SK-N-SH treated with all-trans-retinoic acid at 6 μM for 48 hours (cell line): ENCODE measurements around the gene MALSU1.

ENCODE experiments used
- ATAC-seq: fragments of 200-7000 bp; cut with Tn5 transposase; 3 replicates; pipeline ENCODE4 v1.9.1; 2020; ENCODE audit warnings: mild to moderate bottlenecking, moderate library complexity
- ARNTL ChIP-seq: fragments of 450-650 bp; formaldehyde crosslinking; IDR thresholded peaks from 2 replicates; pipeline ENCODE4 v1.5.0; 2020; ENCODE audit warnings: low read depth, mild to moderate bottlenecking, moderate library complexity, borderline replicate concordance
- BACH2 ChIP-seq: fragments of 250-450 bp; sonication (Bioruptor Pico); IDR thresholded peaks from 2 replicates; pipeline ENCODE4 v1.9.0; 2021; ENCODE audit warnings: mild to moderate bottlenecking, borderline replicate concordance
- CSDC2 ChIP-seq: fragments of 250-450 bp; sonication (Bioruptor Pico); IDR thresholded peaks from 2 replicates; pipeline ENCODE4 v1.5.0; 2020; ENCODE audit warnings: mild to moderate bottlenecking, moderate library complexity
- ESRRG ChIP-seq: fragments of 250-450 bp; sonication (Bioruptor Pico); IDR thresholded peaks from 2 replicates; pipeline ENCODE4 v1.6.1; 2021; ENCODE audit warnings: mild to moderate bottlenecking
- GLIS3 ChIP-seq: fragments of 250-450 bp; sonication (Bioruptor Pico); IDR thresholded peaks from 2 replicates; pipeline ENCODE4 v1.5.0; 2020; ENCODE audit warnings: mild to moderate bottlenecking, moderate library complexity
- ISL1 ChIP-seq: fragments of 250-450 bp; sonication (Bioruptor Pico); IDR thresholded peaks from 2 replicates; pipeline ENCODE4 v2.1.2; 2022; ENCODE audit warnings: mild to moderate bottlenecking, moderate library complexity
- RARB ChIP-seq: fragments of 250-450 bp; sonication (Bioruptor Pico); IDR thresholded peaks from 2 replicates; pipeline ENCODE4 v1.8.0; 2021; ENCODE audit warnings: mild to moderate bottlenecking, moderate library complexity
- SNAI2 ChIP-seq: fragments of 250-450 bp; sonication (Bioruptor Pico); IDR thresholded peaks from 2 replicates; pipeline ENCODE4 v1.5.0; 2020; ENCODE audit warnings: mild to moderate bottlenecking, moderate library complexity
- TOX ChIP-seq: fragments of 250-450 bp; sonication (Bioruptor Pico); IDR thresholded peaks from 2 replicates; pipeline ENCODE4 v1.8.0; 2021; ENCODE audit warnings: mild to moderate bottlenecking, moderate library complexity, borderline replicate concordance
- ZFP3 ChIP-seq: fragments of 250-450 bp; sonication (Bioruptor Pico); IDR thresholded peaks from 2 replicates; pipeline ENCODE4 v1.5.0; 2020; ENCODE audit warnings: mild to moderate bottlenecking, moderate library complexity
- ZFP30 ChIP-seq: fragments of 450-650 bp; formaldehyde crosslinking; IDR thresholded peaks from 2 replicates; pipeline ENCODE4 v1.5.0; 2022; ENCODE audit warnings: mild to moderate bottlenecking, moderate library complexity
- ZNF70 ChIP-seq: fragments of 450-650 bp; formaldehyde crosslinking; IDR thresholded peaks from 2 replicates; pipeline ENCODE4 v1.5.0; 2020; ENCODE audit warnings: mild to moderate bottlenecking, moderate library complexity
- ZNF8 ChIP-seq: fragments of 450-650 bp; formaldehyde crosslinking; IDR thresholded peaks from 2 replicates; pipeline ENCODE4 v1.5.0; 2020; ENCODE audit warnings: mild to moderate bottlenecking, moderate library complexity
- TF ChIP-seq, protein P1 (sequence below): fragments of 250-450 bp; sonication (Bioruptor Pico); IDR thresholded peaks from 2 replicates; pipeline ENCODE4 v1.5.1; 2021; ENCODE audit warnings: mild to moderate bottlenecking, moderate library complexity
- TF ChIP-seq, protein P2 (sequence below): fragments of 250-450 bp; sonication (Bioruptor Pico); IDR thresholded peaks from 2 replicates; pipeline ENCODE4 v1.5.1; 2020; ENCODE audit warnings: low read depth, mild to moderate bottlenecking, moderate library complexity
- TF ChIP-seq, protein P3 (sequence below): fragments of 250-450 bp; sonication (Bioruptor Pico); IDR thresholded peaks from 2 replicates; pipeline ENCODE4 v1.5.0; 2020; ENCODE audit warnings: mild to moderate bottlenecking, moderate library complexity

MALSU1 gene

DNA sequence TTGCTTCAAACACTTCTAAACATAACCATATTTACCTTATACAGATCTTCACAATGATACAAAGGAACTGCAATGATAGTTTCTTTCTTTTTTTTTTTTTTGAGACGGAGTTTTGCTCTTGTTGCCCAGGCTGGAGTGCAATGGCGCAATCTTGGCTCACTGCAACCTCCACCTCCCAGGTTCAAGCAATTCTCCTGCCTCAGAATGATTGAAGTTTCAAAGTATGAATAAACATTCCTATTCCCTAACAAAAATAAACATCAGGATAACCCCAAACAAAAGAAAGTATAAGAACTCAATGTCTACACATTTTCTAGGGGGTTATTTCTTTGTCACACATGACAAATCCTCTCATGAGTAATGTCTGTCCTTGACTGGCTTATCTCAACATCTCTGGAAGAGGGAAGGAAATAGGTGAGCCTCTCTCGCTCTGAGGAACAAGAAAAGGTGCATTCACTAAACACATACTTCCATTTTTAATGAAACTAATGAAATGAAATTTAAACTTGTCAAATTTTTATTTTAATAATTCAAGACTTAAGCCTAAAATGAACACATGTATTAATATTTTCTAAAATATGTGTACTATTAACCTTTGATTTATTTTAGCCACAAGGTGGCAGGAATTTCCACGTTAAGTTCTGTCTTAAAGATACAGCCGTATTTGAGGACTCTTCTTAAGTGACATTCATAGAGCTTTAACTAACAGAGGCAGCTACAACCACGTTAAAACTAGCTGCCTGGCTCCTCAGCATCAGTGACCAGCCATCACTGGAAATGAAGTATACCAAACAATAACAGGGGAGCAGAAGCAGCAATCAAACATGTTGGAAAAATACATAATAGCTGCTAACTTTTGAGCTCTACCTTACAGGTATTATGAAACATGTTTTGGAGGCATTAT lies 58.3 kb downstream of the MALSU1 start:
- peak; percentile 93 for ATAC-seq
- TF ChIP-seq, protein P1, sequence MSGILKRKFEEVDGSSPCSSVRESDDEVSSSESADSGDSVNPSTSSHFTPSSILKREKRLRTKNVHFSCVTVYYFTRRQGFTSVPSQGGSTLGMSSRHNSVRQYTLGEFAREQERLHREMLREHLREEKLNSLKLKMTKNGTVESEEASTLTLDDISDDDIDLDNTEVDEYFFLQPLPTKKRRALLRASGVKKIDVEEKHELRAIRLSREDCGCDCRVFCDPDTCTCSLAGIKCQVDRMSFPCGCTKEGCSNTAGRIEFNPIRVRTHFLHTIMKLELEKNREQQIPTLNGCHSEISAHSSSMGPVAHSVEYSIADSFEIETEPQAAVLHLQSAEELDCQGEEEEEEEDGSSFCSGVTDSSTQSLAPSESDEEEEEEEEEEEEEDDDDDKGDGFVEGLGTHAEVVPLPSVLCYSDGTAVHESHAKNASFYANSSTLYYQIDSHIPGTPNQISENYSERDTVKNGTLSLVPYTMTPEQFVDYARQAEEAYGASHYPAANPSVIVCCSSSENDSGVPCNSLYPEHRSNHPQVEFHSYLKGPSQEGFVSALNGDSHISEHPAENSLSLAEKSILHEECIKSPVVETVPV = no peak
- no peak for TF ChIP-seq TOX
- no peak for TF ChIP-seq ZFP3 (CRISPR knock-in tag)
- TF ChIP-seq ESRRG = no peak
- TF ChIP-seq ZNF8 = no peak

DNA sequence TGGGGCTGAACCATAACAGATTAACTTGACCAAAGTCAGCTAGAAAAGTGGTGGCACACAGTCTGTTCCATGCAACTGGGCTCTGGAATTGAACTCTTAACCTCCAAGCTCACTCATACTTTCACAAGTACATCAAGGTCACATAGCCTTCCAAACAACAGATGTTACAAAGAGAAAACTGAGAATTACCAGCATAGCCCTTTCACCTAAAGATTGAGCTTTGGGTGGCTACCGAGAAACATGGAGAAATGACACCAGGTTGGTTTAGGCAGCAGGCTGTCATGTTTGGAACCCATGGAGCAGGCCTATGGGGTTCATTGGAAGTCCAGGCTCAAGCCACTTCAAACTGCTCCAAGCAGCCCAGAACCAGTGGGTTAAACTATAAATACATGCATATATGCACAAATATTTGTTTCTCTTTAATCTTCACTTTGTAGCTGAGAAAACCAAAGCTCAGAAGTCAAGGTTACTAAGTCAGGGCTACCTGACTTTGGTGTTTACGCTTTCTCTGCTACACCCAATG lies 59.1 kb downstream of the MALSU1 start:
- TF ChIP-seq CSDC2 (no peak), SNAI2 (CRISPR knock-in tag) (no peak), GLIS3 (CRISPR knock-in tag) (no peak), ARNTL (CRISPR knock-in tag) (no peak), ISL1 (no peak), ZFP30 (no peak), ZNF8 (no peak), RARB (CRISPR knock-in tag) (no peak), BACH2 (no peak), ZNF70 (no peak), TOX (no peak)
- TF ChIP-seq, protein P2, sequence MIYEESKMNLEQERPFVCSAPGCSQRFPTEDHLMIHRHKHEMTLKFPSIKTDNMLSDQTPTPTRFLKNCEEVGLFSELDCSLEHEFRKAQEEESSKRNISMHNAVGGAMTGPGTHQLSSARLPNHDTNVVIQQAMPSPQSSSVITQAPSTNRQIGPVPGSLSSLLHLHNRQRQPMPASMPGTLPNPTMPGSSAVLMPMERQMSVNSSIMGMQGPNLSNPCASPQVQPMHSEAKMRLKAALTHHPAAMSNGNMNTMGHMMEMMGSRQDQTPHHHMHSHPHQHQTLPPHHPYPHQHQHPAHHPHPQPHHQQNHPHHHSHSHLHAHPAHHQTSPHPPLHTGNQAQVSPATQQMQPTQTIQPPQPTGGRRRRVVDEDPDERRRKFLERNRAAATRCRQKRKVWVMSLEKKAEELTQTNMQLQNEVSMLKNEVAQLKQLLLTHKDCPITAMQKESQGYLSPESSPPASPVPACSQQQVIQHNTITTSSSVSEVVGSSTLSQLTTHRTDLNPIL (CRISPR knock-in tag) = no peak
- TF ChIP-seq, protein P3, sequence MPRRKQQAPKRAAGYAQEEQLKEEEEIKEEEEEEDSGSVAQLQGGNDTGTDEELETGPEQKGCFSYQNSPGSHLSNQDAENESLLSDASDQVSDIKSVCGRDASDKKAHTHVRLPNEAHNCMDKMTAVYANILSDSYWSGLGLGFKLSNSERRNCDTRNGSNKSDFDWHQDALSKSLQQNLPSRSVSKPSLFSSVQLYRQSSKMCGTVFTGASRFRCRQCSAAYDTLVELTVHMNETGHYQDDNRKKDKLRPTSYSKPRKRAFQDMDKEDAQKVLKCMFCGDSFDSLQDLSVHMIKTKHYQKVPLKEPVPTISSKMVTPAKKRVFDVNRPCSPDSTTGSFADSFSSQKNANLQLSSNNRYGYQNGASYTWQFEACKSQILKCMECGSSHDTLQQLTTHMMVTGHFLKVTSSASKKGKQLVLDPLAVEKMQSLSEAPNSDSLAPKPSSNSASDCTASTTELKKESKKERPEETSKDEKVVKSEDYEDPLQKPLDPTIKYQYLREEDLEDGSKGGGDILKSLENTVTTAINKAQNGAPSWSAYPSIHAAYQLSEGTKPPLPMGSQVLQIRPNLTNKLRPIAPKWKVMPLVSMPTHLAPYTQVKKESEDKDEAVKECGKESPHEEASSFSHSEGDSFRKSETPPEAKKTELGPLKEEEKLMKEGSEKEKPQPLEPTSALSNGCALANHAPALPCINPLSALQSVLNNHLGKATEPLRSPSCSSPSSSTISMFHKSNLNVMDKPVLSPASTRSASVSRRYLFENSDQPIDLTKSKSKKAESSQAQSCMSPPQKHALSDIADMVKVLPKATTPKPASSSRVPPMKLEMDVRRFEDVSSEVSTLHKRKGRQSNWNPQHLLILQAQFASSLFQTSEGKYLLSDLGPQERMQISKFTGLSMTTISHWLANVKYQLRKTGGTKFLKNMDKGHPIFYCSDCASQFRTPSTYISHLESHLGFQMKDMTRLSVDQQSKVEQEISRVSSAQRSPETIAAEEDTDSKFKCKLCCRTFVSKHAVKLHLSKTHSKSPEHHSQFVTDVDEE = no peak
- ATAC-seq = peak; percentile 42
